ENCODE data around the gene TMBIM4.

Gene TMBIM4

DNA sequence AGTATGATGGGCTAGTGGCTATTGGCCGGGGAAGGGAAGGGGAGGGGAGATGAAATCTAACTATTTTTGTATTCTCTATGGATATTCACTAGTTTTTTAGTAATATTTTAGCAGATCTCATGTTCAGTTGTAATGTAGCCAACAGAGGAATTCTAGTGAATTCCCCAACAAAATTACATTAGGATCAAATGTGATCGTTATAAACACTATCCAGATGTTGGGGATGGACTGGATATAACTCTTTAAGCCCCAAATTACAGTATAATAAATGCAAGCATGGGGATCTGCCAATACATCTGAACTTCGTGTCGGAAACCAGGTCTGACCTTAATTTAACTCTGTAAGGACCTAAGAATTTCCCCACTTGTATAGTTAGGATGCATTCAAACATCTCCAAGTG, 60.7 kb downstream of the TMBIM4 start:
- no peak for TF ChIP-seq ZFX (IDR thresholded peaks at IDR 0.05)
- TF ChIP-seq, protein P1, sequence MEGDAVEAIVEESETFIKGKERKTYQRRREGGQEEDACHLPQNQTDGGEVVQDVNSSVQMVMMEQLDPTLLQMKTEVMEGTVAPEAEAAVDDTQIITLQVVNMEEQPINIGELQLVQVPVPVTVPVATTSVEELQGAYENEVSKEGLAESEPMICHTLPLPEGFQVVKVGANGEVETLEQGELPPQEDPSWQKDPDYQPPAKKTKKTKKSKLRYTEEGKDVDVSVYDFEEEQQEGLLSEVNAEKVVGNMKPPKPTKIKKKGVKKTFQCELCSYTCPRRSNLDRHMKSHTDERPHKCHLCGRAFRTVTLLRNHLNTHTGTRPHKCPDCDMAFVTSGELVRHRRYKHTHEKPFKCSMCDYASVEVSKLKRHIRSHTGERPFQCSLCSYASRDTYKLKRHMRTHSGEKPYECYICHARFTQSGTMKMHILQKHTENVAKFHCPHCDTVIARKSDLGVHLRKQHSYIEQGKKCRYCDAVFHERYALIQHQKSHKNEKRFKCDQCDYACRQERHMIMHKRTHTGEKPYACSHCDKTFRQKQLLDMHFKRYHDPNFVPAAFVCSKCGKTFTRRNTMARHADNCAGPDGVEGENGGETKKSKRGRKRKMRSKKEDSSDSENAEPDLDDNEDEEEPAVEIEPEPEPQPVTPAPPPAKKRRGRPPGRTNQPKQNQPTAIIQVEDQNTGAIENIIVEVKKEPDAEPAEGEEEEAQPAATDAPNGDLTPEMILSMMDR (conservative IDR thresholded peaks at IDR 0.05), result no peak
- no peak overlapping the region for H3K27ac ChIP-seq

GRCh38 chr12:66108386-66108785, 61.4 kb downstream of the TMBIM4 start:
- TF ChIP-seq ZFX (IDR thresholded peaks at IDR 0.05), result no peak
- TF ChIP-seq, protein P1 (conservative IDR thresholded peaks at IDR 0.05), result no peak
- H3K27ac ChIP-seq, result no peak overlapping the region

- no peak for TF ChIP-seq ZFX (IDR thresholded peaks at IDR 0.05)
- TF ChIP-seq, protein P1 (conservative IDR thresholded peaks at IDR 0.05), result peak; percentile 87
- no peak overlapping the region for H3K27ac ChIP-seq
Observed at GRCh38 chr12:66107451-66107915, 62.3 kb downstream of the TMBIM4 start.

DNA sequence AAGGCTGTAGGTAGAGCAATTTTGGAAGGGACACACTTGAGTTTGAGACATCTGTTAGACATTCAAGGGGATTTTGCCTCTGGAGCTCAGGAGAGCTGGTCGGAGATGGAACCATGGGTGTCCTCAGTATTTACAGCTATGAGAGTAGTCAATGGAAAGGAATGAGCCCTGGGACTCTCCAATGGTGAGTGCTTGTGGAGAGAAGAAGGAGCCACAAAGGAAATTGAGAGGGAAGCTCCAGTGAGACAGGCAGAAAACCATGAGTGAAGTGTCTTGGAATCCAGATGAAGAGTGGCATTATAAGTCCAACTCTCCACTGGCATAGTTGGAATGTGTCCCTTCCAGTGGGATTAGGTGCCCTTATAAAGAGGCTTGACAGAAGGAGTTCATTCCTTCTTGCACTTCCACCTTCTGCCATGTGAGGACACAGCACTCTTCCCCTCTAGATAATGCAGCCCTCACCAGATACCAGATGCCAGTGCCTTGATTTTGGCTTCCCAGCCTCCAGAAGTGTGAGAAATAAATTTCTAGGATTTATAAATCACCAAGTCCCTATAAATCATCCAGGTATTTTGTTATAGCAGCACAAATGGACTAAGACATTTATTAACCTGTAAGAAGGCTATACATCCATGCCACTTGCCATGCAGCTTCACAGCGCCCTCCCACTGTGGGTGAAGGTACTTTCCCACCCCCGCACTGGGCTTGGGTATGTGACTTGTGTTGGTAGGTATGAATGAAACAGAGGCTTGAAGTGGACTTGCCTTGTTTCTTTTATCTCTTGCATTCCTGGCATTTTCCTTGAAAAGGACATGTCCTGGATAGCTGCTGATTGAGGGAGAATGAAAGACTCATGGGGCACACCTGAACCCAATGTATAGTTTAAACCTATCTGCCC, 66.5 kb downstream of the TMBIM4 start:
- TF ChIP-seq, protein P1 (conservative IDR thresholded peaks at IDR 0.05), result peak; percentile 25
- TF ChIP-seq ZFX (IDR thresholded peaks at IDR 0.05), result no peak
- H3K27ac ChIP-seq, result no peak overlapping the region

GRCh38 chr12:66092559-66093269, 77.1 kb downstream of the TMBIM4 start:
- H3K27ac ChIP-seq, result no peak overlapping the region
- no peak for TF ChIP-seq ZFX (IDR thresholded peaks at IDR 0.05)
- TF ChIP-seq, protein P1 (conservative IDR thresholded peaks at IDR 0.05), result no peak

- H3K27ac ChIP-seq, result no peak overlapping the region
- no peak for TF ChIP-seq ZFX (IDR thresholded peaks at IDR 0.05)
- TF ChIP-seq, protein P1 (conservative IDR thresholded peaks at IDR 0.05), result no peak
Observed at GRCh38 chr12:66090157-66090556, 79.6 kb downstream of the TMBIM4 start.

Measured in C4-2B (cell line).